Measurements from ENCODE around the gene ADRA2B.
A peak's percentile ranks its signal among the peaks of the same experiment; 100 is the strongest.
"Not testable (repeated sequence)": the region's sequence is repeated elsewhere in the genome, so short reads cannot be mapped to it uniquely, and the experiment has no call there.

Gene ADRA2B

GRCh38 chr2:96073170-96073775 is 43.1 kb downstream of the ADRA2B start:
- H3K4me3 Mint-ChIP-seq: no peak overlapping the region
- peaks cover 31% of the 10 kb centered on the region for H3K4me1 Mint-ChIP-seq
- H3K27me3 Mint-ChIP-seq (ENCODE audit: low read depth): peaks cover 11% of the 10 kb centered on the region
- TF ChIP-seq, protein P1, sequence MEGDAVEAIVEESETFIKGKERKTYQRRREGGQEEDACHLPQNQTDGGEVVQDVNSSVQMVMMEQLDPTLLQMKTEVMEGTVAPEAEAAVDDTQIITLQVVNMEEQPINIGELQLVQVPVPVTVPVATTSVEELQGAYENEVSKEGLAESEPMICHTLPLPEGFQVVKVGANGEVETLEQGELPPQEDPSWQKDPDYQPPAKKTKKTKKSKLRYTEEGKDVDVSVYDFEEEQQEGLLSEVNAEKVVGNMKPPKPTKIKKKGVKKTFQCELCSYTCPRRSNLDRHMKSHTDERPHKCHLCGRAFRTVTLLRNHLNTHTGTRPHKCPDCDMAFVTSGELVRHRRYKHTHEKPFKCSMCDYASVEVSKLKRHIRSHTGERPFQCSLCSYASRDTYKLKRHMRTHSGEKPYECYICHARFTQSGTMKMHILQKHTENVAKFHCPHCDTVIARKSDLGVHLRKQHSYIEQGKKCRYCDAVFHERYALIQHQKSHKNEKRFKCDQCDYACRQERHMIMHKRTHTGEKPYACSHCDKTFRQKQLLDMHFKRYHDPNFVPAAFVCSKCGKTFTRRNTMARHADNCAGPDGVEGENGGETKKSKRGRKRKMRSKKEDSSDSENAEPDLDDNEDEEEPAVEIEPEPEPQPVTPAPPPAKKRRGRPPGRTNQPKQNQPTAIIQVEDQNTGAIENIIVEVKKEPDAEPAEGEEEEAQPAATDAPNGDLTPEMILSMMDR (IDR thresholded peaks at IDR 0.05; ENCODE audit: unreplicated experiment in 3 of 3): no peak
- H3K9me3 Mint-ChIP-seq: peaks cover 21% of the 10 kb centered on the region
- H3K36me3 Mint-ChIP-seq (ENCODE audit: low read depth): no peaks in the 10 kb centered on the region
- H3K27ac Mint-ChIP-seq: no peak overlapping the region

- Mint-ChIP-seq H3K9me3 (peaks cover 18% of the 10 kb centered on the region), H3K4me3 (no peak overlapping the region), H3K4me1 (peaks cover 31% of the 10 kb centered on the region), H3K27me3 (ENCODE audit: low read depth) (peaks cover 11% of the 10 kb centered on the region), H3K27ac (peak overlapping the region in 2 of 3 experiments; percentile 35 to 48), H3K36me3 (ENCODE audit: low read depth) (no peaks in the 10 kb centered on the region)
- TF ChIP-seq, protein P1 (IDR thresholded peaks at IDR 0.05; ENCODE audit: unreplicated experiment in 3 of 3): no peak
These were observed 43.6 kb downstream of the ADRA2B start for GRCh38 chr2:96072746-96073145.

GRCh38 chr2:96071977-96072491 is 44.3 kb downstream of the ADRA2B start:
- H3K4me3 Mint-ChIP-seq; H3K36me3 Mint-ChIP-seq (ENCODE audit: low read depth): not testable (repeated sequence)
- Mint-ChIP-seq H3K27me3 (ENCODE audit: low read depth) (peaks cover 11% of the 10 kb centered on the region), H3K4me1 (peaks cover 37% of the 10 kb centered on the region), H3K9me3 (peaks cover 18% of the 10 kb centered on the region), H3K27ac (peak overlapping the region; percentile 38 to 80 (median 48))

- Mint-ChIP-seq H3K4me3 (peak overlapping the region in 1 of 3 experiments; percentile 19), H3K27ac (peak overlapping the region; percentile 38 to 80 (median 48)), H3K4me1 (peaks cover 39% of the 10 kb centered on the region), H3K9me3 (peaks cover 18% of the 10 kb centered on the region), H3K27me3 (ENCODE audit: low read depth) (peaks cover 11% of the 10 kb centered on the region)
- H3K36me3 Mint-ChIP-seq (ENCODE audit: low read depth): not testable (repeated sequence)
These were observed 45.0 kb downstream of the ADRA2B start for GRCh38 chr2:96071087-96071976.

GRCh38 chr2:96070351-96070750 is 46.0 kb downstream of the ADRA2B start:
- peaks cover 11% of the 10 kb centered on the region for H3K27me3 Mint-ChIP-seq (ENCODE audit: low read depth)
- H3K9me3 Mint-ChIP-seq; H3K4me3 Mint-ChIP-seq; H3K36me3 Mint-ChIP-seq (ENCODE audit: low read depth); H3K27ac Mint-ChIP-seq: not testable (repeated sequence)
- peaks cover 39% of the 10 kb centered on the region for H3K4me1 Mint-ChIP-seq

DNA sequence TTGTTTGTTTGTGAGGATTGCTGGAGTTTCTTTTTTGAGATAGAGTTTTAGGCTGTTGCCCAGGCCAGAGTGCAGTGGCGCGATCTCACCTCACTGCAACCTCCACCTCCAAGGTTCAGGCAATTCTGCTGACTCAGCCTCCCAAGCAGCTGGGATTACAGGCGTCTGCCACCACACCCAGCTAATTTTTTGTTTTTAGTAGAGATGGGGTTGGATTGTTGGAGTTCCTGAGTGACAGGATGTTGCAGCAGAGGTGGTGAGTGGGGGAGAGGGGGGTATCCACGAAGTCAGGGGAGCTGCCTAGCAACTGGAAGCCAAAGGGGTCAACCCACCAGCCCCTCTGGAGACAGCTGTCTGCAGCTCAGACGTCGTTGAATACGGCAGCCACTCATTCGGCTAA is 46.5 kb downstream of the ADRA2B start:
- H3K36me3 Mint-ChIP-seq (ENCODE audit: low read depth); H3K27ac Mint-ChIP-seq: not testable (repeated sequence)

GRCh38 chr2:96067902-96068581 is 48.3 kb downstream of the ADRA2B start:
- not testable (repeated sequence) for H3K9me3 Mint-ChIP-seq; H3K36me3 Mint-ChIP-seq (ENCODE audit: low read depth); H3K4me3 Mint-ChIP-seq; H3K27me3 Mint-ChIP-seq (ENCODE audit: low read depth); H3K27ac Mint-ChIP-seq
- H3K4me1 Mint-ChIP-seq: peaks cover 35% of the 10 kb centered on the region

More for the DNA sequence above, 46.5 kb downstream of the ADRA2B start:
- H3K4me3 Mint-ChIP-seq, H3K9me3 Mint-ChIP-seq: not testable (repeated sequence)
- H3K4me1 Mint-ChIP-seq: peaks cover 37% of the 10 kb centered on the region
- H3K27me3 Mint-ChIP-seq (ENCODE audit: low read depth): peaks cover 11% of the 10 kb centered on the region

DNA sequence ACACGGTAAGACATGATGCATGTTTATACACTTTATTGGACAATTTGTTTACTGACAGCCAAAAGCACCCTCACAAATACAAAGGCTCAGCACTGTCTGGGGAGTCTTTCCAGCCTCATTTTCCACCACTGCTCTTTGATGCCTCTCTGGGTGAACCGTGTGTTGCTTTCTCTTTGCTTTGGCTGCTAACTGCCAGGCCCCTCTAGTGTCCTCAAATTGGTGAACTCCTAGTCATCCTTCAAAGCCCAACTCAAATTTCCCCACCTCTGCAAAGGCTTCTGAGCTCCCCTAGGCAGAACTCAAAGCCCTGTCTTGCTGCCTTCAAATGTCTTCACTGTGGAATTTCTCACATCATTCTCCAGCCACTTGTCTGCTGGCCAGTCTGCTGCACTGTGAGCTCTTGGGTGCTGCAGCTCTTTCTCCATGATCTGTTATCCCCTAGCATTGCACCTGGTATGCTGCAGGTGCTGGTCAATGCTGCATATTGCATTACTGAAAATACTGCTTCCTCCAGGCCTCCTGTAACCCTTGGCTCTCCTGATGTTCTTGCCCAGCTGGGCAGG is 49.2 kb downstream of the ADRA2B start:
- Mint-ChIP-seq H3K27ac (peak overlapping the region in 1 of 3 experiments; percentile 32), H3K4me1 (peaks cover 27% of the 10 kb centered on the region)
- H3K36me3 Mint-ChIP-seq (ENCODE audit: low read depth); H3K9me3 Mint-ChIP-seq; H3K4me3 Mint-ChIP-seq; H3K27me3 Mint-ChIP-seq (ENCODE audit: low read depth): not testable (repeated sequence)

- not testable (repeated sequence) for H3K4me3 Mint-ChIP-seq; H3K27ac Mint-ChIP-seq; H3K9me3 Mint-ChIP-seq; H3K27me3 Mint-ChIP-seq (ENCODE audit: low read depth); H3K36me3 Mint-ChIP-seq (ENCODE audit: low read depth)
- peaks cover 22% of the 10 kb centered on the region for H3K4me1 Mint-ChIP-seq
These were observed 49.9 kb downstream of the ADRA2B start for GRCh38 chr2:96066511-96066910.

GRCh38 chr2:96065954-96066353 is 50.4 kb downstream of the ADRA2B start:
- H3K36me3 Mint-ChIP-seq (ENCODE audit: low read depth); H3K9me3 Mint-ChIP-seq; H3K4me3 Mint-ChIP-seq; H3K27ac Mint-ChIP-seq; H3K27me3 Mint-ChIP-seq (ENCODE audit: low read depth): not testable (repeated sequence)
- peaks cover 22% of the 10 kb centered on the region for H3K4me1 Mint-ChIP-seq

Data from nephron (organoid).